Caco-2 (cell line): ENCODE results near the gene ASGR2. TPM values are rescaled to one million over a fixed set of nuclear protein-coding genes. Genes with fewer than 3 reads are reported as not detected.
"Not testable (repeated sequence)": the region's sequence is repeated elsewhere in the genome, so short reads cannot be mapped to it uniquely, and the experiment has no call there.

Experiments
- Bru-seq: library from RNA; stranded (reverse); fragments of 400-500 nt; gene quantifications from one replicate; lab custom pipeline; 2021; lab: Mats Ljungman, UMichigan
- BruChase-seq, 2 experiments: library from RNA; stranded (reverse); fragments of 400-500 nt; gene quantifications; one replicate each; lab custom pipeline; 2021; lab: Mats Ljungman, UMichigan
- BruUV-seq: library from RNA; stranded (reverse); fragments of 400-500 nt; replicated peaks from 2 replicates; lab custom pipeline; 2021; lab: Mats Ljungman, UMichigan
- CTCF ChIA-PET: fragments of 300-600 bp; sonication (Branson Sonifier 250); formaldehyde crosslinking; loops from one replicate; lab custom pipeline; 2022; ENCODE audit warnings: antibody characterized with exemption; lab: Charles Lee
- POLR2A ChIA-PET: fragments of 300-600 bp; sonication (Branson Sonifier 250); formaldehyde crosslinking; loops from one replicate; lab custom pipeline; 2022; ENCODE audit warnings: antibody characterized with exemption; lab: Charles Lee
- DNase-seq, 2 experiments: peaks; one replicate each; pipeline versions ENCODE4 v3.0.0 to v3.0.0-alpha.2; 2020 to 2022
- H3K27me3 ChIP-seq: replicated peaks from 2 replicates; pipeline ENCODE4 v1.6.0; 2011; ENCODE audit warnings: low read length; ENCODE audit not compliant: control insufficient read depth, insufficient read depth
- H3K36me3 ChIP-seq: 2 replicates; pipeline ENCODE4 v1.5.1; 2011; ENCODE audit warnings: low read length; ENCODE audit not compliant: control insufficient read depth, insufficient read depth
- H3K4me1 ChIP-seq: fragments of 250-450 bp; sonication (Bioruptor Pico); 2 replicates; pipeline ENCODE4 v1.5.1; 2020; ENCODE audit warnings: mild to moderate bottlenecking
- H3K4me3 ChIP-seq: 2 replicates; pipeline ENCODE4 v1.5.1; 2011; ENCODE audit warnings: low read depth, mild to moderate bottlenecking, control low read depth, low read length
- H3K9me3 ChIP-seq: fragments of 250-450 bp; sonication (Bioruptor Pico); 2 replicates; pipeline ENCODE4 v1.5.1; 2020; ENCODE audit warnings: mild to moderate bottlenecking, moderate library complexity
- H3K27ac Mint-ChIP-seq: one replicate; pipeline ENCODE4 v1.8.0; 2022; ENCODE audit warnings: mixed read lengths; ENCODE audit not compliant: unreplicated experiment
- H3K27me3 Mint-ChIP-seq: one replicate; pipeline ENCODE4 v1.8.0; 2022; ENCODE audit warnings: mixed read lengths; ENCODE audit not compliant: insufficient read depth, unreplicated experiment
- H3K36me3 Mint-ChIP-seq: one replicate; pipeline ENCODE4 v1.8.0; 2022; ENCODE audit warnings: mild to moderate bottlenecking, mixed read lengths; ENCODE audit not compliant: insufficient read depth, unreplicated experiment
- H3K4me1 Mint-ChIP-seq: one replicate; pipeline ENCODE4 v1.8.0; 2022; ENCODE audit warnings: low read depth, mixed read lengths; ENCODE audit not compliant: unreplicated experiment
- H3K4me3 Mint-ChIP-seq: one replicate; pipeline ENCODE4 v1.8.0; 2022; ENCODE audit warnings: mild to moderate bottlenecking, moderate library complexity, mixed read lengths; ENCODE audit not compliant: unreplicated experiment
- H3K9me3 Mint-ChIP-seq: one replicate; pipeline ENCODE4 v1.8.0; 2022; ENCODE audit warnings: mixed read lengths; ENCODE audit not compliant: unreplicated experiment
- CTCF ChIP-seq, 2 experiments: fragments of 200-600 bp in 1 of 2; IDR thresholded peaks; 1 replicate in 1 of 2; 2 replicates in 1 of 2; pipeline versions ENCODE4 v1.5.1 to v1.8.0; 2011 to 2022; ENCODE audit warnings: antibody characterized with exemption in 1 of 2, control low read depth in 1 of 2, inconsistent platforms in 1 of 2, low read depth in 1 of 2, low read length in 1 of 2, mild to moderate bottlenecking in 1 of 2, moderate library complexity in 1 of 2; ENCODE audit not compliant: insufficient read depth in 1 of 2, severe bottlenecking in 1 of 2, unreplicated experiment in 1 of 2
- intact Hi-C: fragments of 100-400 bp; cut with micrococcal nuclease; formaldehyde crosslinking; loops from one replicate; pipeline ENCODE4 v1.10.0; 2022; ENCODE audit not compliant: unreplicated experiment
- long read RNA-seq: library from polyadenylated mRNA; stranded (forward); transcript quantifications from one replicate; pipeline ENCODE4 v2.0.0, GENCODE V29; 2022
- total RNA-seq: library from RNA; stranded (reverse); gene quantifications from 2 replicates; pipeline ENCODE4 v1.2.3, GENCODE V29; 2022

The ASGR2 gene
- total RNA-seq: 12.8 and 14.3 TPM in 2 replicates
- Bru-seq, nascent RNA: percentile 53 among the genes with signal in this experiment
- percentile 58 among the genes with signal in this experiment for BruChase-seq, experiment 1, labeled RNA remaining after a 2-hour chase
- BruChase-seq, experiment 2, labeled RNA remaining after a 6-hour chase: percentile 62 among the genes with signal in this experiment
- long read RNA-seq, partial matches to known transcripts: 8 of 36 reads
- long read RNA-seq, other reads (novel, unspliced or antisense): 26 of 36 reads

GRCh38 chr17:7114241-7114874 lies at the start of gene ASGR2:
TSS of gene ASGR2 (minus strand) at chr17:7114822. CDS start at chr17:7114240, 582 bp downstream.
- peaks cover 21% of the 10 kb centered on the region for H3K4me1 ChIP-seq
- no peaks in the 10 kb centered on the region for H3K9me3 ChIP-seq
- H3K4me1 Mint-ChIP-seq: peaks cover 14% of the 10 kb centered on the region
- H3K9me3 Mint-ChIP-seq: no peaks in the 10 kb centered on the region
- no peaks in the 10 kb centered on the region for H3K36me3 ChIP-seq
- no peak for TF ChIP-seq CTCF (IDR thresholded peaks at IDR 0.05; ENCODE audit: insufficient read depth in 1 of 2, low read depth in 1 of 2, low read length in 1 of 2, severe bottlenecking in 1 of 2, unreplicated experiment in 1 of 2)
- no TSS peak for BruUV-seq
- ChIA-PET CTCF (interaction anchor here (0.6 to 1.0 kb wide), 4 partner anchors 25 to 446 kb away, joined by 3 to 9 read pairs (median 5); no protein-coding TSS in a partner anchor), POLR2A (interaction anchor here (0.6 to 1.2 kb wide), 3 partner anchors 79 to 1181 kb away, joined by 3 to 4 read pairs (median 3); partner anchors contain the start of genes SLC16A13 and SLC25A35)
- peak within 1 kb of the TSS; percentile 58 for H3K4me3 Mint-ChIP-seq
- DNase-seq: peak; percentile 71 to 86
- H3K27ac Mint-ChIP-seq: no peak within 1 kb of the TSS
- H3K27me3 Mint-ChIP-seq: no peaks in the 10 kb centered on the region
- intact Hi-C loops: no loop called here
- no peaks in the 10 kb centered on the region for H3K36me3 Mint-ChIP-seq
- H3K27me3 ChIP-seq: no peaks in the 10 kb centered on the region
- peak within 1 kb of the TSS; percentile 28 for H3K4me3 ChIP-seq

- H3K9me3 Mint-ChIP-seq, H3K4me3 ChIP-seq, H3K36me3 Mint-ChIP-seq, H3K9me3 ChIP-seq, intact Hi-C loops, H3K4me1 ChIP-seq, BruUV-seq, H3K27me3 Mint-ChIP-seq, H3K27me3 ChIP-seq, POLR2A ChIA-PET, H3K4me1 Mint-ChIP-seq, H3K27ac Mint-ChIP-seq, H3K36me3 ChIP-seq, H3K4me3 Mint-ChIP-seq, CTCF ChIA-PET, DNase-seq: not testable (repeated sequence)
These were observed 44.9 kb upstream of the ASGR2 start for GRCh38 chr17:7159571-7159970.

GRCh38 chr17:7158424-7158823 lies 43.8 kb upstream of the ASGR2 start:
- intact Hi-C loops, H3K4me1 ChIP-seq, H3K36me3 Mint-ChIP-seq, CTCF ChIA-PET, POLR2A ChIA-PET, H3K27me3 ChIP-seq, H3K9me3 Mint-ChIP-seq, BruUV-seq, DNase-seq, H3K4me1 Mint-ChIP-seq, H3K4me3 ChIP-seq, H3K36me3 ChIP-seq, H3K27me3 Mint-ChIP-seq, H3K27ac Mint-ChIP-seq, H3K9me3 ChIP-seq, H3K4me3 Mint-ChIP-seq: not testable (repeated sequence)

GRCh38 chr17:7156342-7156940 lies 41.8 kb upstream of the ASGR2 start:
- H3K4me3 Mint-ChIP-seq: peak overlapping the region; percentile 42
- no TSS peak for BruUV-seq
- no peaks in the 10 kb centered on the region for H3K27me3 Mint-ChIP-seq
- peaks cover 7% of the 10 kb centered on the region for H3K4me1 Mint-ChIP-seq
- peaks cover 5% of the 10 kb centered on the region for H3K36me3 Mint-ChIP-seq
- Histone ChIP-seq H3K4me3 (no peak overlapping the region), H3K4me1 (no peaks in the 10 kb centered on the region), H3K9me3 (no peaks in the 10 kb centered on the region), H3K27me3 (no peaks in the 10 kb centered on the region), H3K36me3 (no peaks in the 10 kb centered on the region)
- no peak overlapping the region for H3K27ac Mint-ChIP-seq
- TF ChIP-seq CTCF (IDR thresholded peaks at IDR 0.05; ENCODE audit: insufficient read depth in 1 of 2, low read depth in 1 of 2, low read length in 1 of 2, severe bottlenecking in 1 of 2, unreplicated experiment in 1 of 2): no peak
- no peaks in the 10 kb centered on the region for H3K9me3 Mint-ChIP-seq
- peak in 1 of 2 experiments; percentile 42 for DNase-seq
- POLR2A ChIA-PET: no interaction called here
- intact Hi-C loops: no loop called here
- CTCF ChIA-PET: no interaction called here
